CD4-positive, alpha-beta T cell treated with Interferon alpha-2 for 1 hour (primary cell): ENCODE results near the gene TACO1.

Experiments
- DNase-seq, 2 donors: peaks; one replicate each; pipeline ENCODE4 v3.0.0-alpha.2; 2020 to 2022

Gene TACO1

DNA sequence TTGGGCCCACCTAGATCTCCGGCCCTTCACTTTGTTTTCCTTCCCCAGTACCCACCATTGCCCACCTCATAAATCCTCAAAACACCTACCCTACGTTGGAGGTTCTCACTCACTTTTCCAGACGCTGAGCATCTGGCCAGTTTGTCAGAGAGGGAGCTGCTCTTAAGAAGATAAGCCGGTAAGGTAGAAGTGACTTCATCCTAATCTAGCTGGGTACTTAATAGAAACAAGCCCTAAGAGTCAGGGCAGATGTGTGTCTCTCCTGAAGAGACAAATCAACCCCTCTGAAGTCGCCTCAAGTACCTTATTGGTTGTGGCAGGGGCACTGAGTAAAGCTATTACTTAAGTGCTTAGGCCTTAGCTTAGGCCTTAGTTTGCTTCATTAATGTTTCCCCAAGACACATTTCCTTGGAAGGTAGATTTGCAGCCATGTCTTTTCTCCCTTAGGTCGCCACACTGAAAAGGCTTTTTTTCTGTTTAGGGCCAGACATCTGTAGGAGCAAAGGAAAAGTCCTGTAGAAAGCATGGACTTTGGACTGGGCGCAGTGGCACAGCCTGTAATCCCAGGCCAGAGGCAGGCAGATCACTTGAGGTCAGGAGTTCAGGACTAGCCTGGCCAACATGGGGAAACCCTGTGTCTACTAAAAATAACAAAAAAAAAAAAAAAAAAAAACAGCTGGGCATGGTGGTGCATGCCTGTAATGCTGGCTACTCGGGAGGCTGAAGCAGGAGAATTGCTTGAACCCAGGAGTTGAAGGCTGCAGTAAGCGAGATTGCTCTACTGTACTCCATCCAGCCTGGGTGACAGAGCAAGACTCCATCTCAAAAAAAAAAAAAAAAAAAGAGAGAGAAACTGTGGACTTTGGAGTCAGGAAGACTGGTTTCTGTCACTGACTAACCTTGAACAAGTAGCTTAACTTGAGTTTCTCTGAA is 1.0 kb downstream of the TACO1 start:
- DNase-seq = no peak

DNA sequence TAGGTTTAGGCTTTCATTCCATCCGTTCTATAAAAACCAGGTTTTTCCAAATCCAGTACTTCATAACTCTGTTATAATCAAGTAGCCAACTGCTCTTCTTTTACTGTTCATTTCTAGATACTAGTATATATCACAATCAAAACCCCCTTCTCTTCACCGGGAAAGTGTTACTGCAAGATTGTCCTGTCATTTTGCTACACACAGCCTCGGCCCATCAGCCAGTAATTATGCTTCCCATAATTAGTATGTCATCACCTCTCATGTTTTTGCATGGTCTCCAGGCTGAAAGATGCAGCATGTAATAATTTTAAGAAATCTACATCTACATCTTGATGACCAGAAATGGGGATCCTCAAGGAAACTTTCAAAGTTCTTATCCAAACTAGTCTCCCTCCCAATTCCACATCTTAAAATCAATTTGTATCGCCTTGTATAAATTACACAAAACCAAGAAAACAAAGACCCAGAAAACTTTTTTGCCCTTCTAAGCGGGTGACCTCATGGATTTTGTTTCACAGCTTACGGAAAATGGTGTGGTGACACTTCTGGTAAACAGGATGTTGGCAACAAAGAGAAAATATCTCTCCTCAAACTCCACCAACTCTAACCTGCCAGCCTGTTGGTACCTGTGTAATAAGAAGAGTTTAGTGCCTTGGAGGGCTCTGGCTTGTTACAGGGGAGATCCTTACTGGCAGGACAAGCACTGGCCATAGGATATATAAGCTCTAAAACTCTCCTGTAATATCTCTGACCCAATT is 9.3 kb downstream of the TACO1 start:
- peak; percentile 31 to 73 for DNase-seq

DNA sequence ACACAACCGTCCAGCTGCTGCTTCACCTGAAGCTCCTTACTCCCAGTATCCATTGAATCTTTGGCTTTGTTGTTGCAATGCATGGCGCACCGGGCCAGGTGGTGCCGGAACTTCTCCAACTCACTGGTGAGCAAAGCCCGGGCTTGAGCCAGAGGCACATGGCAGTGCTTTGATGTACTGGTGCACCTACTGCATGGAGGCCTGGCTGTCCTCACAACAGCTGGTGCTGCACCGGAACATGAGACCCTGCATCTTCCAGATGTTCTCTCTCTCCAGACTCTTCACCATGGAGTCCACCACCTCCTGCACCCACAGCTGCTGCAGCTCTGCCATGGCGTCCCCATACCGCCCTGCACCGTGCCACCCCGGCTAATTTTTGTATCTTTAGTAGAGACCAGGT is 10.2 kb downstream of the TACO1 start:
- DNase-seq = no peak

DNA sequence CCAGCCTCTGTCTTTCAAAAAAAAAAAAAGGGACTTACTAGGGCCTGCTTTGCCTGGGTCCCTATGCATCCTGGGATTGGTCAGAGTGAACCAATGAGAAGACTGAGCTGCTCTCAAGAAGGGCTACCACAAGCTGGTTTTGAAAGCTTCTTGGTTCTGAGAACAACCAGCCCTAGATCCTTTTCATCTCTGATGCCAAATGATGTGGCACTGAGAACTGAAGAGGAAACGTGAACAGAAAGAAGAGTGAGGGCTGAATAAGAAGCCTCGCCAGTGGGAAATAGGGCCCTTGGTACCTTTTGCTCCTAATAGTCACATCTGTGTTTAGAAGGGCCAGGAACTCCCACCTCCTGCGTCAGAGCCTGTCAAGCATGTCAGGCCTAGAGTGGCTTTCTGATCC is 10.7 kb downstream of the TACO1 start:
- peak; percentile 29 to 68 for DNase-seq

DNA sequence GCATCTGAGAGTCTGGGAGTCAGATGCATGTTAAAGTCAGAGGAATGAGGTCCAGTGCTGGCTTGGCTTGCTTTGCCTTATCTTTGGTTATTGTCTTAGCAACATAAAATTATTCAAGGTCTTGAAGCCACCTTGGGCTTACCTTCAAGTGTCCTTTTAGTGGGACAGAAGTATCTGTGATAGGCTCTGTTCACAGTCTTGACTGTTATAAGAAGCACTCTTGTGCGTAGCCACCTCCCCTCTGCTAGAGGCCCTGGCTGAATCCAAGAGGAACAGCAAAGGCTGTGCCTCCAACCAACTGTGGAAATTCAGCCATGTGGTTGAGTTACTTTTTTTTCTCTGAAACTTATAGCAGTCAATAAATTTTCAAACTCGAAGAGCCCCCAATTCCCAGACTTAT is 13.0 kb downstream of the TACO1 start:
- no peak for DNase-seq

DNA sequence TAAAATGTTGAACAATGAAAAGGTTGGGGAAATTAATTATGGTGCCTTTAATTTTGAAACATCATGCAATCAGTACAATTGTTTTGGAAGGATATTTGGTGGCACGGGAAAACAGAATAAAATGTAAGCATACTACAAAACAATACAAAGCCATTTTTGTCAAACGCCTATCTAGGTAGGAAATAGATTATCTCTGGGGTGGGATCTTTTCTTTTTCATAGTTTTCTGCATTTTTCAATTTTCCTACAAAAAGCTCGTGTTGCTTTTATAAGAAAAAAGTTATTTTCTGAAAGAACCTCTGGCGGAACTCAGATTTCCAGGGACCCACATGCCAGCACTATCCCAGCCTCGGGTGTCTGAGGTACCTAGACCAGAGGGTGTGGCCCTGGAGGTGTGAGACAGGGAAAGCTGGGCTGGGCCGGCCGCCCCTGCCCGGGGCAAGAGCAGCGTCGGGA is 20.6 kb downstream of the TACO1 start:
- no peak for DNase-seq

DNA sequence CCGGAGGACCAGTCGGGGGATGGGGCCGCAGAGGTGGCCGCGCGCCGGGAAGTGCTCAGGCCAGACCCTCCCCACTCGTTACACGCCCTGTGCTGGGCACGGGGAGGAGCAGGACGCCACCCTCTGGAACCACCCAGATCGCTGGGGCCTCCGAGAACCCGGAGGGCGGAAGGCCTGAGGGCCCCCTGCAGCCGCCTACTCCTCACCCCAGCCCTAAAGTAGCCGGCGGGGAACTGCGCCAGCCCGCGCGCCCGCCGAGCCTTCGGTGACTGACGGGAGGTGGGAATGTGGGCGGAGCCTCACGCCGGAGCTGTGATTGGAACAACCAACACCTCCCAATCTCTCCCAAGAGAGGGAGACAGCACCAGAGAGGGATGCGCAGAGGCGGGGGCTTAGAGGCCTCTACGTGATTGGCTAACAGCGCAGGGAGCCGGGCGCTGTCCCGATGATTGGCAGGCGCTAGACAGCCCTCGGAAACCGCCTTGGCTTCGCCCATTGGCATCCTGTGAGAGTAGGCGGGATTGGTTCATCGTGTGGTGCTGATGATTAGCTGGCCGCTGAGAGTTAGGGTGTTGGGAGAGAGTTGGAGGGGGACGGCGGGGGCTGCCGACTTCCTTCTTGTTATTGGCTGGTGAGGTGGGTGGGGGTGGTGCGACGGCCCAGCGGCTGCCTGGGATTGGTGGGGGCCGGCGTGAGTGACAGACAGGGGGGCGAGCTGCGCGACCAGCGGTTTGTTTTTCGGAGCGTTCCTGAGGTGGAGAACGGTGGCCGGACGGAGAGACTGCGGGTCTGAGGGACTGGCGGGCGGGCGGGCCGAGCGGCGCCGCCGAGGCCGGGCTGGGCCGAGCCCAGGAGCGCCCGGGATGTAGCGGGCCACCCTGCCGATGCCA is 21.2 kb downstream of the TACO1 start, which contains the start of gene MAP3K3:
MAP3K3 (plus strand) TSS at position 734 of the 890 bp plus-strand sequence. CDS start 343 bp downstream, outside the sequence.
- DNase-seq = peak; percentile 98 to 99

DNA sequence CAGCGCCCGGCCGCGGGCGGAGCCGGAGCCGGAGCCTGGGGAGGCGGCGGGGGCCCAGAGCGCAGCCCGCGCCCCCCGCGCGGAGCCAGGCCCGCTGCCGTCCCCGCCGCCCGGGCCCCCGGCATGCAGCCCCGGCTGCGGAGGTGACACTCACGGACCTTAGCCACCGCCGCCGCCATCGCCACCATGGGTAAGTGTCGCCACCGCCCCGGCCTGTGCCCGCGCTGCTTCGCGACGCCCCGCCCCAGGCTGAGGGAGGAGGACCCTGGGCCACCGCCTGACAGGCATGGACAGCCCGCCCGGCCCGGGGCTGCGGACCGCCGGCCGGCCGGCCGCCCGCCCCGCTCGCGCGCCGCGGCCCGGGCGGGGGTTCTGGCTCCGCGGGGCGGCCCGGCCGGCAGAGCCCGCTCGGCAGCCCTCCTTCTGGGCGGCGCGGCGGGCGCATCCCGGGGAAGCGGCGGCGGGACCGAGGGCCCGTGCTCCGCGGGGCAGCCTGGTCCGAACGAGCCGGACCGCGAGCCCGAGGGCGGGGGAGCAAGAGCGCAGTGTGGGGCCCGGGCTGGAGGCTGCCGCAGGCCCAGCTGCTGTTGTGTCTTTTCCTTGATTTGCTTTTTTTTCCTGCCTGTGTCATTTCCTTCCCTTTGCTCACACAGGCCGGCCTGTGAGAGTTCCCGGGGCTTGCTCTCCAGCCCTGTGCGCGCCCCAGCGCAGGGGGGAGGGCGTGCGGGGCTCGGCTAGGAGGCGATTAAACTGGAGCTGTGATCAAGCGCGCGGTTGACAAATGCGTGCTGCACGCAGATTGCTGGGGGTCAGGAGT is 22.1 kb downstream of the TACO1 start:
- DNase-seq = peak; percentile 40 to 59

DNA sequence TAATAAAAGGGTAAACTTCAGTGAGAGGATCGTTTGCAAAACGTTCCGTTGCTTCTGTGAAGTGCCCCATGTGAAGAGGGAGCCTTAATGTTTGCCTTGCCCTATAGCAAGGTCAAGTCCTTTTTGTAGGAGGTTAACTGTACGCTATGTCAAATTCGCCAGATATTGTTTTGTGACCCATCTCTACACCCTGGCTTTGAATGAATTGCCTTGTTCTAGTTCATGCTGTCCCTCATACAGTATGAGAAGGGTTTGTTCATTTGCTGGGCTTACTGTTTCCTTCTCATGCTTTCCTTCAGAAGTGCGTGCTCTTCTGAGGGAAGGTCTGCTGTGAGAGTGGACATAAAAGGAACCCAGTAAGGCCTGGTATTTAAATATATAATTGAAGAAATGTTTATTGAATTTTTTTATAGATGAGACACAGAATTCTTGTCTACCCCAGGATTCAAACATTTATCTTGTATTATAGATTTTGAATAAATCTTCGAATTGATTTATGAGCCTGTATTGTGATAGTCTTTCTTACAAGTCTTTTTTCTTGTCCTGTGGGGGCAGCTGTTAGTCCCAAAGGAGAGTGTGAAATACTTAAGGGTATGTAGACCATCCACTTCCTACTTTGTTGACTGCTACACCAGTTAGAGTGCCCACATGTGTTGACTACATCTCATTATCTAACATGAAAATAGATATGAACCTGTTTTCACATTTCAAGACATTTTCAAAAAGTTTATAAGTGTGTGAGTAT is 23.3 kb downstream of the TACO1 start:
- DNase-seq = no peak

DNA sequence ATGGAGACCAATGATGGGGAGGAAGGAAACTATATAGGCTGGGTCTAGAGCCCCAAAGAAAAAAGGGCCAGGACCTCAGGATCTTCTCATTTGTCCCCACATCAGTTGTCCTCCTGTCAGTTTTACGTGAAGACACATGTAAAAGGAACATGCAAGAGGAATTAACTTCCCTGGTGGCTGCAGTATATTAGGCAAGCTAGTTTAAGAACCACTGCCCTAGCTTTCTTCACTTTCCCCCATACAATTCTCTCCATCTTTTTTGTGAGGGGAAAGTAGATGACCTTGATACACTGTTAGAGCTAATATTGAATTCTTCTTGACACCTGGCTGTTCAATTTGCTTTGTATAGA is 23.8 kb downstream of the TACO1 start:
- DNase-seq = no peak

DNA sequence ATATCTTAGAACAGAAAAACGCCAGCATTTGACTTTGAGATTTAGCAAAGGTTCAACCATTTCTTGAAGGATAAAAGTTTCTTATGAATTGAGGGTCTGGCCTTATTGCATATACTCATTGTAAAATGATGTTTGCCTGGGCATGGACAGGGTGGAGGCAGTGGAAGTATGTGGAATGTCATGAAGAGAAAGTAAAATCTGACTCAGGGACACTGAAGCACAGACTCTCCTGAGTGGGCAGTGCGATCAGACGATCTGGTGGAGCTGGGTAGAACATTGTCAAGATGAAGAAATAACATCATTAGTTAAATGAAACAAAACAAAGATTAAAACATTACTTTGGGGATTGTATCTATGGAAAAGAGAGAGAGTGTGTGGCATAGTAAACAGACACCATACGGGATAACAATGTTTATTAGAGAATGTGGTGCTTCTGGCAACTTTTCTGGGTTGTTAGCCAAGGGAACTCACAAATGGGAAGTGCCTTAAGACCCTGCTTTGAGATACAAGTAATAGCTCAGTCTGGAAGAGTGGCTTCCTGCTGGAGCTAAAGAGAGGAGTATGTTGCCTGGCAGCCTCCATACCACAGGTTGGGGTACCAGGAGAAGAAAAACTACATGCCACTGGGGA is 26.0 kb downstream of the TACO1 start:
- no peak for DNase-seq

DNA sequence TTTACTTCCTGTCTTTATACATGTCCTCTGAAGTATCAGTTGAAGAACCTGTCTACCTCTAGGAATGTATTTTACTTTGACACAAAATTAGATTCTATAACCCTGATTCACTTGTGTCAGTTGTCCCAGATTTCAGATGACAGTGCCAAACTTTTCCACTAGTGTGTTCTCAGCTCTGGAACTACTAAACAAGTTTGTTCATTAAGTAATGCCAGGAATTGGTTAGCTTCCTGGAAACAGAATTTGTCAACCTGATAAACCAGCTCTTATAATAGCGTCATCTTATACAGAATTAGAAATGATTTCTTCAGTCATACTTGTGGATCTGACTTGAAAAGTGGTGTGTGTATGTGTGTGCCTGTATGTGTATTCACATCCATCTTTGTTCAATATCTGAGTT is 28.9 kb downstream of the TACO1 start:
- no peak for DNase-seq

DNA sequence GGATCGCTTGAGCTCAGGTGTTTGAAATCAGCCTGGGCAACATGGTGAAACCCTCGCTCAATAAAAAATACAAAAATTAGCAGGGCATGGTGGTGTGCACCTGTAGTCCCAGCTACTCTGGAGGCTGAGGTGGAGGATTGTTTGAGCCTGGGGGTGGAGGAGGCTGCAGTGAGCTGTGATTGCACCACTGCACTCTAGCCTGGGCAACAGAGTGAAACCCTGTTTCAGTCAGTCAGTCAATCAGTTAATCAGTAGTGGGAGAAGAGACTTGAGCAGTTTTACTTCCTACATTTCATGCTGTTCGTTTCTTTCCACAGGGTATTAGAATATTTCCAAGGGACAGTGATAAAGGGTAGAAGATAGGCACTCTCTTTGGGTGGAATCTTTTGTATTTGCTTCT is 30.4 kb downstream of the TACO1 start:
- DNase-seq = no peak

DNA sequence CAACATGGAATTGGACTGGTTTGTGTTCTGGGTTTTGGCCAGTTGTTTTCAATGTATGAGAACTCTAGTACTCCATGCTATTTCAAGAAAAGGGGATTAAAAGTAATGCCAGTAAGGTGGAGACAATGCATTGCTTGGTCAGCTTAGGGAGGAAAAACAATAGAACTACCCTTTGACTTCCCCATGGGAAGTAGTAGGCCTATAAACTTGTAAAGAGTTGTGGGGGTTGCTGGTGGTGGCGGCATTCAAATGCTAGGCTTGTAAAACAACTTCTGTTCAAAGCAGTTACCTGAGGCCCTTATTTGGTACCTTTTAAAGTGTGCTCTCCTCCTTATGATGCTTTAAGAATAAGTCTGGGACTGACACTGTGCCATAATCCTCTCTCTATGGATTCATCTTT is 30.9 kb downstream of the TACO1 start:
- DNase-seq = no peak

DNA sequence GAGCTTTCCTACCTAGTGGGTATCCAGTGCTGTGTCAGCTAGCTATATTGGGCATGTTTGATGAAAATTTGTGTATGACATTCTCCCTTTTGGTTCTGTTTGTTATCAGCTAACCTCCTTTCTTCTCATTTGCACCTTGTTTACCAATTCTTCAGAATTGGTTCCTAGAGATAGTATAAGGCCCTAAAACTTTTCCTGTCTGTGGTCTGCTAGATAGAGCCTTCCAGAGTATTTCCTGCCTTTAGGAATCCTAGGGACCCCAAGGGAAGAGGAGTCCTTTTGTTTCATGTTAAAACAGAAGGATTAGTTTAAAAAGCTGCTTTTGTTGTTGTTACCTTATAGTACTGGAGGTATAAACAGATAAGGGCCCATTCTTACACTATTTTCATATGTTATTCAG is 33.0 kb downstream of the TACO1 start:
- DNase-seq = no peak

DNA sequence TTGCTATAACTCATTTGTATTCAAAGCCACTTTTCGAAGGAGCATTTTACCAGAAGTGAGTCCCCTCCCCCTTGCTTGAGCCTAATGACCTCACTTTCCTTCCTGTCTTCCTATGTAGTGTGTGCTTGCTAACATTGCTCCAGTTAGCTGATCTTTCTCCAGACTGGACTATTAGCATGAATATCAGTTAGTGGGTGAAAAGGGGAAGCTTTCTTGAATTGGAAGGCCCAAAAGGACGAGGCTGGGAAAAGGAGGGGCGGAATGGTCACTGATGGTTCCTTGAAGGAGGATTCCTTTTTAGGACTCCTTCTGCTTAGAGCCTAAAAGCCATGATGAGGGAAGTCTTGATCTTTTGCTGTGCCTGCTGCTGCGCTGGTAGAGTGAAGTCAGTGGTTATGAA is 33.5 kb downstream of the TACO1 start:
- DNase-seq = no peak

DNA sequence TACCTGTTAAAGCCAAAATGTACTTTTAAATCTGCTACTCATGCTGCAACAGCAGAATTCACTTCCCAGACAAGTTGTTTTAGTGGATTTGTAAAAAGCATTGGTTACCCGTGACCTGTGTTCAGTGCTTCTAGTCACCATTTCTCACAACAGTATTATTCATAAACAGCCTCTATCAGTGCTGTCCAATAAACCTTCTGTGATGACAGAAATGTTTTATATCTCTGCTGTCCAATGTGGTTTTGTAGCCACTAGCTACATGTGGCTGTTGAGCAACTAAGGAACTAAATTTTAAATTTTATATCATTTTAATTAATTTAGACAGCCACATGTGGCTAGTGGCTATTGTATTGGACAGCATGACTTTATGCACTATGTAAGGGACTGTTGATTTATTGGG is 34.1 kb downstream of the TACO1 start:
- no peak for DNase-seq

DNA sequence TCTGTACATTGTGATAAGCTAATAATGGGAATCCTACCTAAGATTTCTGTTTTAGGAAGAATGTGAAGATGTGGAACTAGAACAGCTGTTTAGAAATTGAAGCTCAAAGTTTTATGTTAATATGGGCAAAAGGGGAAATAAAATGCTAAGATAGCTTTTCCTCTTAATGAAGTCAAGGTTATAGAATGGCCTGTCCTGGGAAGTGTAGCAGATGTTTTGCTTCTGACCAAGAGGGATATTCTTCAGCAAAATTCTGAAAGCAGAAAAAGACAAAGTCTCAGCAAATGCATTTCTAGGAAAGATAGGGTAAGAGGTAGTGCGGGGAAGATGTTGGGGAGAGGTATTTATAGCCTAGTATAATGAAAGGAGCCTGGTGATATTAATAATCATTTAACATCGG is 34.6 kb downstream of the TACO1 start:
- no peak for DNase-seq

DNA sequence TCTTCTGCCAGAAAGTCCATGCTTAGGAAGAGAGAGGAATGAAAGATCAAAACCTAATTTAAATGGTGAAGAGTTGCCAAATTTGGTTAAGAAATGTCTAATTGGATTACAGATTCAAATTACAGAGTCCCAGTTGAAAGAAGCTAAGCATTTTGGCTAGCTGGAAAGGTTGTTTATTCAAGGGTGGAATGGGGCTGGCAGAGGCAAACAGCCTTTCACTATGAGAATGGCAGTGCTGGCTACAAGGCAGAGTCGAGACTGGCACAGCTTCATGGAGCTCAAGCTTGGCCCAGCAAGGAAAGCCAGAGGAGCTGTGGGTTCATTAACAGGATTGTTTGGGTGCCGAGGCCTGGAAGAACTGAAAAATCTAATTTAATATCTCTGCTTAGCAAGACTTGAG is 35.1 kb downstream of the TACO1 start:
- DNase-seq = no peak

DNA sequence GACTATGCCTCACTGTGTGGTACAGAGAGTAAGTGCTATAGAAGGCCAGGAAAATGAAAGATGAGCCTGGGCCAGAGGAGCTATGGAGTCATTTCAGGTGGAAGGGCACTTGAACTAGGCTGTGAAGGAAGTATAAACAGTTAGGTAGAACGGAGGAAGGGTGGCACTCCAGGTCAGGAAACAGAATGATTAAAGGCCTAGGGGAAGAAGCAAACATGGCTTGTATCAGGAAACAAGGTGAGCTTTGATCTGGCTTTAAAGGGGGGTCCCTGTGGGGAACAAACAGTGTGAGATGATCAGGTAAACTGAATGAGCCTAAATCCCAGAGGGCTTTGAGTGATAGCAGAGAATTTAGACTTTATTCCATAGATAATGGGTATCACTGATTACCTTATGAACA is 38.4 kb downstream of the TACO1 start:
- DNase-seq = no peak

DNA sequence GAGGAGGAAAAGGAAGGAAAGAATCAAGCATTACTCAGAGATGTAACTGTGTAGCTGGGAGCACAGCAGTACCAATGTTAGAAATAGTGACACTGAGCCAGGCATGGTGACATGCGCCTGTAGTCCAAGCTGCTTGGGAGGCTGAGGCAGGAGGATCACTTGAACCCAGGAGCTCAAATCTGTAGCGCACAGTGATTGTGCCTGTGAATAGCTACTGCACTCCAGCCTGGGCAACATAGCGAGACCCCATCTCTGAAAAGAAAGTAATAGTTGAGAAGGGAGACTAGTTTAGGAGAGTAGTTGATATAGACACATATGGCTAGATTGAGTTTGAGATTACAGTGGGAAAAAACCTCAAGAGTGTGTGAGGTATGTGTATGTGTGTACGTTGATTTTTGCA is 39.3 kb downstream of the TACO1 start:
- DNase-seq = no peak
